ENCODE measurements around the gene HS6ST1.

HS6ST1 gene

GRCh38 chr2:128249555-128249954 lies 69.1 kb downstream of the HS6ST1 start:
- DNase-seq (ENCODE audit: low read depth, low spot score), result no peak

GRCh38 chr2:128245813-128246212 lies 72.9 kb downstream of the HS6ST1 start:
- DNase-seq (ENCODE audit: low read depth, low spot score), result no peak

- no peak for DNase-seq (ENCODE audit: low read depth, low spot score)
These were observed 76.8 kb downstream of the HS6ST1 start for GRCh38 chr2:128241896-128242295.

GRCh38 chr2:128237911-128238697 lies 80.6 kb downstream of the HS6ST1 start:
- no peak for DNase-seq (ENCODE audit: low read depth, low spot score)

- no peak for DNase-seq (ENCODE audit: low read depth, low spot score)
These were observed 81.6 kb downstream of the HS6ST1 start for GRCh38 chr2:128237081-128237534.

- no peak for DNase-seq (ENCODE audit: low read depth, low spot score)
These were observed 82.1 kb downstream of the HS6ST1 start for GRCh38 chr2:128236491-128237035.

- DNase-seq (ENCODE audit: low read depth, low spot score), result no peak
These were observed 83.1 kb downstream of the HS6ST1 start for GRCh38 chr2:128235581-128235980.

GRCh38 chr2:128234613-128235012 lies 84.1 kb downstream of the HS6ST1 start:
- DNase-seq (ENCODE audit: low read depth, low spot score), result no peak

- DNase-seq (ENCODE audit: low read depth, low spot score), result no peak
These were observed 84.8 kb downstream of the HS6ST1 start for GRCh38 chr2:128233790-128234395.

- peak; percentile 43 for DNase-seq (ENCODE audit: low read depth, low spot score)
These were observed 85.5 kb downstream of the HS6ST1 start for GRCh38 chr2:128232965-128233789.

- DNase-seq (ENCODE audit: low read depth, low spot score), result no peak
These were observed 89.8 kb downstream of the HS6ST1 start for GRCh38 chr2:128228894-128229293.

GRCh38 chr2:128227862-128228261 lies 90.8 kb downstream of the HS6ST1 start:
- no peak for DNase-seq (ENCODE audit: low read depth, low spot score)

- no peak for DNase-seq (ENCODE audit: low read depth, low spot score)
These were observed 98.8 kb downstream of the HS6ST1 start for GRCh38 chr2:128219891-128220290.

GRCh38 chr2:128217671-128218070 lies 101.0 kb downstream of the HS6ST1 start:
- DNase-seq (ENCODE audit: low read depth, low spot score), result no peak

- no peak for DNase-seq (ENCODE audit: low read depth, low spot score)
These were observed 102.6 kb downstream of the HS6ST1 start for GRCh38 chr2:128215897-128216642.

Data from smooth muscle cell of the brain vasculature (primary cell).